ENCODE measurements around the gene FGF1.

DNA sequence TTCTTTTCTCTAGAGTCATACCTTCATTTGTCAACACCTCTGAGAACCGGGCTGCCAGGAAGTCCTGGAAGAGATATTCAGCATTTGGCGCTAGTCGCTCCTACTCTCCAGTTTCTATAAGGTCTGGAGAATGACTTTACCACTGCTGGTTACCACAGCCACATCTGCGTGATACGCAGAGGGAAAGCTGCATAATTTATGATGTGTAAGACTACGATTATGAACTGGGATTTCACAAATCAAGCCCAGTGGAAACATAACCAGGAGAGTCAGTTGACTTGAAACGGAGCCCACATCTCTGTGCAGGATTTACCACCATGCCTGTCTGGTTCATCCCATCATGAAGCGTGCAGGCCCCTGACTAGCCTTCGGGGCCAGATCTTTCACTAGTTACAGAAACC is 72.6 kb downstream of the FGF1 start:
- TF ChIP-seq, protein P1, sequence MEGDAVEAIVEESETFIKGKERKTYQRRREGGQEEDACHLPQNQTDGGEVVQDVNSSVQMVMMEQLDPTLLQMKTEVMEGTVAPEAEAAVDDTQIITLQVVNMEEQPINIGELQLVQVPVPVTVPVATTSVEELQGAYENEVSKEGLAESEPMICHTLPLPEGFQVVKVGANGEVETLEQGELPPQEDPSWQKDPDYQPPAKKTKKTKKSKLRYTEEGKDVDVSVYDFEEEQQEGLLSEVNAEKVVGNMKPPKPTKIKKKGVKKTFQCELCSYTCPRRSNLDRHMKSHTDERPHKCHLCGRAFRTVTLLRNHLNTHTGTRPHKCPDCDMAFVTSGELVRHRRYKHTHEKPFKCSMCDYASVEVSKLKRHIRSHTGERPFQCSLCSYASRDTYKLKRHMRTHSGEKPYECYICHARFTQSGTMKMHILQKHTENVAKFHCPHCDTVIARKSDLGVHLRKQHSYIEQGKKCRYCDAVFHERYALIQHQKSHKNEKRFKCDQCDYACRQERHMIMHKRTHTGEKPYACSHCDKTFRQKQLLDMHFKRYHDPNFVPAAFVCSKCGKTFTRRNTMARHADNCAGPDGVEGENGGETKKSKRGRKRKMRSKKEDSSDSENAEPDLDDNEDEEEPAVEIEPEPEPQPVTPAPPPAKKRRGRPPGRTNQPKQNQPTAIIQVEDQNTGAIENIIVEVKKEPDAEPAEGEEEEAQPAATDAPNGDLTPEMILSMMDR (IDR thresholded peaks at IDR 0.05; ENCODE audit: low read depth, low read length) = no peak
- TF ChIP-seq EZH2phosphoT487 (IDR thresholded peaks at IDR 0.05; ENCODE audit: low read depth) = no peak

Data from OCI-LY3 (cell line).